ENCODE data around the gene ST6GALNAC3. TPM values are rescaled to one million over a fixed set of nuclear protein-coding genes. Genes with fewer than 3 reads are reported as not detected.

The ST6GALNAC3 gene
- total RNA-seq, 1 experiment from 2014 or later = 0.82 TPM

- Mint-ChIP-seq H3K36me3 (ENCODE audit: insufficient read depth, unreplicated experiment) (no peaks in the 10 kb centered on the region), H3K9me3 (ENCODE audit: unreplicated experiment) (no peaks in the 10 kb centered on the region), H3K27ac (ENCODE audit: low read depth, unreplicated experiment) (no peak overlapping the region), H3K4me3 (ENCODE audit: unreplicated experiment) (no peak overlapping the region), H3K4me1 (ENCODE audit: insufficient read depth, unreplicated experiment) (no peaks in the 10 kb centered on the region), H3K27me3 (ENCODE audit: insufficient read depth, unreplicated experiment) (no peaks in the 10 kb centered on the region)
- BruUV-seq (replicated peaks) = no TSS peak
- ChIA-PET CTCF (no interaction called here), POLR2A (no interaction called here)
- no peak for TF ChIP-seq CTCF (IDR thresholded peaks at IDR 0.05; ENCODE audit: unreplicated experiment)
- no peak for DNase-seq (ENCODE audit: unreplicated experiment)
- intact Hi-C loops (cut with micrococcal nuclease) = no loop called here
Measured at GRCh38 chr1:76287917-76288316, 213.4 kb downstream of the ST6GALNAC3 start.

GRCh38 chr1:76288758-76289483 lies 214.4 kb downstream of the ST6GALNAC3 start:
- Mint-ChIP-seq H3K4me3 (ENCODE audit: unreplicated experiment) (no peak overlapping the region), H3K36me3 (ENCODE audit: insufficient read depth, unreplicated experiment) (no peaks in the 10 kb centered on the region), H3K27me3 (ENCODE audit: insufficient read depth, unreplicated experiment) (no peaks in the 10 kb centered on the region), H3K27ac (ENCODE audit: low read depth, unreplicated experiment) (no peak overlapping the region), H3K4me1 (ENCODE audit: insufficient read depth, unreplicated experiment) (no peaks in the 10 kb centered on the region), H3K9me3 (ENCODE audit: unreplicated experiment) (no peaks in the 10 kb centered on the region)
- intact Hi-C loops (cut with micrococcal nuclease) = no loop called here
- CTCF ChIA-PET = interaction anchor here (0.6 kb wide), 1 partner anchor 42 kb away, joined by 4 read pairs; no protein-coding TSS in a partner anchor
- POLR2A ChIA-PET = no interaction called here
- DNase-seq (ENCODE audit: unreplicated experiment) = no peak
- TF ChIP-seq CTCF (IDR thresholded peaks at IDR 0.05; ENCODE audit: unreplicated experiment) = no peak
- no TSS peak for BruUV-seq (replicated peaks)

- CTCF ChIA-PET = no interaction called here
- no peaks in the 10 kb centered on the region for H3K9me3 Mint-ChIP-seq (ENCODE audit: unreplicated experiment)
- no peak for TF ChIP-seq CTCF (IDR thresholded peaks at IDR 0.05; ENCODE audit: unreplicated experiment)
- H3K27ac Mint-ChIP-seq (ENCODE audit: low read depth, unreplicated experiment) = no peak overlapping the region
- intact Hi-C loops (cut with micrococcal nuclease) = no loop called here
- H3K36me3 Mint-ChIP-seq (ENCODE audit: insufficient read depth, unreplicated experiment) = no peaks in the 10 kb centered on the region
- POLR2A ChIA-PET = no interaction called here
- DNase-seq (ENCODE audit: unreplicated experiment) = no peak
- no TSS peak for BruUV-seq (replicated peaks)
- no peak overlapping the region for H3K4me3 Mint-ChIP-seq (ENCODE audit: unreplicated experiment)
- no peaks in the 10 kb centered on the region for H3K4me1 Mint-ChIP-seq (ENCODE audit: insufficient read depth, unreplicated experiment)
- H3K27me3 Mint-ChIP-seq (ENCODE audit: insufficient read depth, unreplicated experiment) = peaks cover 6% of the 10 kb centered on the region
Measured at GRCh38 chr1:76289692-76290091, 215.1 kb downstream of the ST6GALNAC3 start.

GRCh38 chr1:76290271-76290670 lies 215.7 kb downstream of the ST6GALNAC3 start:
- Mint-ChIP-seq H3K9me3 (ENCODE audit: unreplicated experiment) (no peaks in the 10 kb centered on the region), H3K36me3 (ENCODE audit: insufficient read depth, unreplicated experiment) (no peaks in the 10 kb centered on the region), H3K27me3 (ENCODE audit: insufficient read depth, unreplicated experiment) (peaks cover 12% of the 10 kb centered on the region), H3K27ac (ENCODE audit: low read depth, unreplicated experiment) (no peak overlapping the region), H3K4me3 (ENCODE audit: unreplicated experiment) (no peak overlapping the region), H3K4me1 (ENCODE audit: insufficient read depth, unreplicated experiment) (no peaks in the 10 kb centered on the region)
- ChIA-PET POLR2A (no interaction called here), CTCF (interaction anchor here (0.6 kb wide), 1 partner anchor 847 kb away, joined by 3 read pairs; no protein-coding TSS in a partner anchor)
- intact Hi-C loops (cut with micrococcal nuclease) = no loop called here
- BruUV-seq (replicated peaks) = no TSS peak
- TF ChIP-seq CTCF (IDR thresholded peaks at IDR 0.05; ENCODE audit: unreplicated experiment) = no peak
- DNase-seq (ENCODE audit: unreplicated experiment) = no peak

Data from MCF 10A (cell line).